ENCODE results near the gene KIF20A. TPM values are rescaled to one million over a fixed set of nuclear protein-coding genes. Genes with fewer than 3 reads are reported as not detected.
A peak's percentile ranks its signal among the peaks of the same experiment; 100 is the strongest.

Gene KIF20A
- total RNA-seq, 2 experiments from 2014 or later, result 50.7 to 55.7 TPM

GRCh38 chr5:138160706-138161105 lies 18.2 kb upstream of the KIF20A start:
- POLR2A ChIA-PET, result no interaction called here
- Mint-ChIP-seq H3K27ac (no peak overlapping the region), H3K4me1 (no peaks in the 10 kb centered on the region), H3K9me3 (no peaks in the 10 kb centered on the region), H3K36me3 (ENCODE audit: low read depth) (peaks cover 77% of the 10 kb centered on the region), H3K27me3 (no peaks in the 10 kb centered on the region), H3K4me3 (no peak overlapping the region)
- no peak for DNase-seq
- CTCF ChIA-PET, result interaction anchor here (0.5 kb wide), 1 partner anchor 62 kb away, joined by 4 read pairs; no protein-coding TSS in a partner anchor

- Mint-ChIP-seq H3K4me3 (no peak overlapping the region), H3K9me3 (no peaks in the 10 kb centered on the region), H3K27ac (no peak overlapping the region), H3K36me3 (ENCODE audit: low read depth) (peaks cover 88% of the 10 kb centered on the region), H3K4me1 (no peaks in the 10 kb centered on the region), H3K27me3 (no peaks in the 10 kb centered on the region)
- POLR2A ChIA-PET, result interaction anchor here (1.1 kb wide), 1 partner anchor 14 kb away, joined by 3 read pairs; no protein-coding TSS in a partner anchor
- DNase-seq, result no peak
- CTCF ChIA-PET, result interaction anchor here (1.9 kb wide), 1 partner anchor 16 kb away, joined by 4 read pairs; no protein-coding TSS in a partner anchor
These were observed 15.2 kb upstream of the KIF20A start for GRCh38 chr5:138163721-138164120.

- CTCF ChIA-PET, result interaction anchor here (0.8 to 1.2 kb wide), 2 partner anchors 11 to 183 kb away, joined by 3 read pairs; partner anchors contain the start of gene KDM3B
- no peaks in the 10 kb centered on the region for H3K9me3 Mint-ChIP-seq
- peaks cover 7% of the 10 kb centered on the region for H3K4me1 Mint-ChIP-seq
- no peak for DNase-seq
- H3K27ac Mint-ChIP-seq, result no peak overlapping the region
- H3K4me3 Mint-ChIP-seq, result no peak overlapping the region
- POLR2A ChIA-PET, result no interaction called here
- peaks cover 83% of the 10 kb centered on the region for H3K36me3 Mint-ChIP-seq (ENCODE audit: low read depth)
- H3K27me3 Mint-ChIP-seq, result no peaks in the 10 kb centered on the region
These were observed 9.8 kb upstream of the KIF20A start for GRCh38 chr5:138169124-138169523.

- DNase-seq, result no peak
- Mint-ChIP-seq H3K4me3 (no peak overlapping the region), H3K27ac (no peak overlapping the region), H3K27me3 (no peaks in the 10 kb centered on the region), H3K36me3 (ENCODE audit: low read depth) (peaks cover 79% of the 10 kb centered on the region), H3K4me1 (peaks cover 9% of the 10 kb centered on the region), H3K9me3 (no peaks in the 10 kb centered on the region)
- POLR2A ChIA-PET, result no interaction called here
- CTCF ChIA-PET, result interaction anchor here (0.8 to 1.2 kb wide), 2 partner anchors 10 to 182 kb away, joined by 3 read pairs; partner anchors contain the start of gene KDM3B
These were observed 8.6 kb upstream of the KIF20A start for GRCh38 chr5:138170299-138170698.

GRCh38 chr5:138177941-138178515 lies 884 bp upstream of the KIF20A start:
- H3K9me3 Mint-ChIP-seq, result no peaks in the 10 kb centered on the region
- H3K27ac Mint-ChIP-seq, result no peak overlapping the region
- ChIA-PET POLR2A (interaction anchor here (0.6 to 5.4 kb wide), 16 partner anchors 10 to 424 kb away, joined by 3 to 44 read pairs (median 5); partner anchors contain the start of genes CDC23, CDC25C, EGR1 and ETF1), CTCF (interaction anchor here (0.6 to 5.9 kb wide), 10 partner anchors 10 to 287 kb away, joined by 3 to 59 read pairs (median 4); partner anchors contain the start of genes CDC23, EGR1 and KDM3B)
- H3K27me3 Mint-ChIP-seq, result no peaks in the 10 kb centered on the region
- peaks cover 45% of the 10 kb centered on the region for H3K36me3 Mint-ChIP-seq (ENCODE audit: low read depth)
- no peak overlapping the region for H3K4me3 Mint-ChIP-seq
- peak; percentile 43 for DNase-seq
- H3K4me1 Mint-ChIP-seq, result peaks cover 39% of the 10 kb centered on the region

GRCh38 chr5:138179277-138179857 lies 455 bp downstream of the KIF20A start:
- CTCF ChIA-PET, result interaction anchor here (0.6 to 5.9 kb wide), 13 partner anchors 9 to 324 kb away, joined by 3 to 59 read pairs (median 4); partner anchors contain the start of genes CDC25C and KDM3B
- H3K27ac Mint-ChIP-seq, result no peak overlapping the region
- no peaks in the 10 kb centered on the region for H3K27me3 Mint-ChIP-seq
- POLR2A ChIA-PET, result interaction anchor here (0.8 to 5.4 kb wide), 12 partner anchors 8 to 426 kb away, joined by 3 to 44 read pairs (median 10); partner anchors contain the start of genes CDC23, CDC25C, EGR1 and ETF1
- DNase-seq, result peak; percentile 29
- peaks cover 48% of the 10 kb centered on the region for H3K36me3 Mint-ChIP-seq (ENCODE audit: low read depth)
- no peak overlapping the region for H3K4me3 Mint-ChIP-seq
- H3K4me1 Mint-ChIP-seq, result peaks cover 34% of the 10 kb centered on the region
- H3K9me3 Mint-ChIP-seq, result no peaks in the 10 kb centered on the region

- peak; percentile 19 for DNase-seq
- H3K4me3 Mint-ChIP-seq, result no peak overlapping the region
- no peaks in the 10 kb centered on the region for H3K9me3 Mint-ChIP-seq
- H3K27me3 Mint-ChIP-seq, result no peaks in the 10 kb centered on the region
- H3K4me1 Mint-ChIP-seq, result peaks cover 32% of the 10 kb centered on the region
- no peak overlapping the region for H3K27ac Mint-ChIP-seq
- POLR2A ChIA-PET, result interaction anchor here (0.7 to 5.4 kb wide), 6 partner anchors 33 to 363 kb away, joined by 8 to 44 read pairs (median 22); partner anchors contain the start of genes CDC23, CDC25C, EGR1 and ETF1
- H3K36me3 Mint-ChIP-seq (ENCODE audit: low read depth), result peaks cover 52% of the 10 kb centered on the region
- CTCF ChIA-PET, result interaction anchor here (0.6 to 5.9 kb wide), 12 partner anchors 8 to 324 kb away, joined by 3 to 59 read pairs (median 4); partner anchors contain the start of genes CDC25C and KDM3B
These were observed 1.4 kb downstream of the KIF20A start for GRCh38 chr5:138180183-138180782.

GRCh38 chr5:138180841-138181240 lies 1.9 kb downstream of the KIF20A start:
- Mint-ChIP-seq H3K9me3 (no peaks in the 10 kb centered on the region), H3K27ac (no peak overlapping the region), H3K27me3 (no peaks in the 10 kb centered on the region), H3K36me3 (ENCODE audit: low read depth) (peaks cover 55% of the 10 kb centered on the region), H3K4me1 (peaks cover 31% of the 10 kb centered on the region), H3K4me3 (no peak overlapping the region)
- no peak for DNase-seq
- POLR2A ChIA-PET, result interaction anchor here (4.1 to 5.4 kb wide), 2 partner anchors 32 to 172 kb away, joined by 30 to 44 read pairs; partner anchors contain the start of genes CDC23 and KDM3B
- CTCF ChIA-PET, result interaction anchor here (0.9 to 5.9 kb wide), 5 partner anchors 9 to 323 kb away, joined by 3 to 59 read pairs (median 4); partner anchors contain the start of genes CDC25C and KDM3B

GRCh38 chr5:138182808-138183207 lies 3.9 kb downstream of the KIF20A start:
- H3K36me3 Mint-ChIP-seq (ENCODE audit: low read depth), result peaks cover 68% of the 10 kb centered on the region
- CTCF ChIA-PET, result interaction anchor here (3.4 kb wide), 1 partner anchor 170 kb away, joined by 11 read pairs; the partner anchor contains the start of gene KDM3B
- no peaks in the 10 kb centered on the region for H3K27me3 Mint-ChIP-seq
- no peak overlapping the region for H3K4me3 Mint-ChIP-seq
- POLR2A ChIA-PET, result interaction anchor here (0.7 to 1.0 kb wide), 3 partner anchors 10 to 38 kb away, joined by 3 read pairs; partner anchors contain the start of gene CDC23
- H3K4me1 Mint-ChIP-seq, result peaks cover 18% of the 10 kb centered on the region
- H3K9me3 Mint-ChIP-seq, result no peaks in the 10 kb centered on the region
- DNase-seq, result no peak
- no peak overlapping the region for H3K27ac Mint-ChIP-seq

GRCh38 chr5:138186002-138186447 lies 7.1 kb downstream of the KIF20A start:
- Mint-ChIP-seq H3K27me3 (no peaks in the 10 kb centered on the region), H3K4me1 (peaks cover 3% of the 10 kb centered on the region), H3K36me3 (ENCODE audit: low read depth) (peaks cover 86% of the 10 kb centered on the region), H3K4me3 (no peak overlapping the region), H3K27ac (no peak overlapping the region), H3K9me3 (no peaks in the 10 kb centered on the region)
- ChIA-PET POLR2A (interaction anchor here (0.8 to 3.3 kb wide), 4 partner anchors 9 to 166 kb away, joined by 3 to 9 read pairs (median 5); partner anchors contain the start of genes BRD8, CDC23 and KDM3B), CTCF (no interaction called here)
- DNase-seq, result no peak

- no peaks in the 10 kb centered on the region for H3K9me3 Mint-ChIP-seq
- H3K27me3 Mint-ChIP-seq, result no peaks in the 10 kb centered on the region
- CTCF ChIA-PET, result interaction anchor here (0.7 to 1.3 kb wide), 3 partner anchors 9 to 222 kb away, joined by 3 to 6 read pairs (median 3); partner anchors contain the start of gene KIF20A
- no peaks in the 10 kb centered on the region for H3K4me1 Mint-ChIP-seq
- H3K36me3 Mint-ChIP-seq (ENCODE audit: low read depth), result peaks cover 79% of the 10 kb centered on the region
- no peak for DNase-seq
- no peak overlapping the region for H3K27ac Mint-ChIP-seq
- POLR2A ChIA-PET, result interaction anchor here (1.1 to 3.3 kb wide), 3 partner anchors 10 to 24 kb away, joined by 3 to 9 read pairs (median 6); partner anchors contain the start of genes BRD8, CDC23 and KIF20A
- no peak overlapping the region for H3K4me3 Mint-ChIP-seq
These were observed 9.7 kb downstream of the KIF20A start for GRCh38 chr5:138188626-138189025.

- H3K4me3 Mint-ChIP-seq, result no peak overlapping the region
These were observed 13.9 kb downstream of the KIF20A start for GRCh38 chr5:138192826-138193225.

More at GRCh38 chr5:138192826-138193225, 13.9 kb downstream of the KIF20A start:
- Mint-ChIP-seq H3K27me3 (no peaks in the 10 kb centered on the region), H3K4me1 (no peaks in the 10 kb centered on the region), H3K27ac (no peak overlapping the region), H3K9me3 (no peaks in the 10 kb centered on the region), H3K36me3 (ENCODE audit: low read depth) (peaks cover 56% of the 10 kb centered on the region)
- ChIA-PET POLR2A (interaction anchor here (1.1 kb wide), 1 partner anchor 9 kb away, joined by 3 read pairs; no protein-coding TSS in a partner anchor), CTCF (no interaction called here)
- DNase-seq, result no peak
